Embryonic facial prominence (tissue), 1 donor: ENCODE data around the gene NCOR1.
"Not testable (repeated sequence)": the region's sequence is repeated elsewhere in the genome, so short reads cannot be mapped to it uniquely, and the experiment has no call there.

Source experiments
- DNase-seq: peaks from one replicate; pipeline ENCODE4 v3.0.0-alpha.2; 2016; ENCODE audit errors: extremely low spot score

Gene NCOR1

DNA sequence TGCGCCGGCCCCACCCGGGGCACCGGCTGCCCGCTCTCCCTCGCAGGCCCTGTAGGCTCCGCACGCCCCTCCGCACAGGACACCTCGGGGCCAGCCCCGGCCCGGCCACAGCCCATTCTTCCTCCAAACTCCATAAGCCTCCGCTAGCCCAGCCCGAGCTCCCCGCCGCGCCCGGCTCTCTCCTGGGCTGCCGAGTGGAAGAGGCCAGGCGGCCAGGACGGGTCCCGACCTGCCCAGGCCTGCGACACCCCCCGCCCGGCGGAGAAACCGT is 397 bp downstream of the NCOR1 start:
- no peak for DNase-seq

DNA sequence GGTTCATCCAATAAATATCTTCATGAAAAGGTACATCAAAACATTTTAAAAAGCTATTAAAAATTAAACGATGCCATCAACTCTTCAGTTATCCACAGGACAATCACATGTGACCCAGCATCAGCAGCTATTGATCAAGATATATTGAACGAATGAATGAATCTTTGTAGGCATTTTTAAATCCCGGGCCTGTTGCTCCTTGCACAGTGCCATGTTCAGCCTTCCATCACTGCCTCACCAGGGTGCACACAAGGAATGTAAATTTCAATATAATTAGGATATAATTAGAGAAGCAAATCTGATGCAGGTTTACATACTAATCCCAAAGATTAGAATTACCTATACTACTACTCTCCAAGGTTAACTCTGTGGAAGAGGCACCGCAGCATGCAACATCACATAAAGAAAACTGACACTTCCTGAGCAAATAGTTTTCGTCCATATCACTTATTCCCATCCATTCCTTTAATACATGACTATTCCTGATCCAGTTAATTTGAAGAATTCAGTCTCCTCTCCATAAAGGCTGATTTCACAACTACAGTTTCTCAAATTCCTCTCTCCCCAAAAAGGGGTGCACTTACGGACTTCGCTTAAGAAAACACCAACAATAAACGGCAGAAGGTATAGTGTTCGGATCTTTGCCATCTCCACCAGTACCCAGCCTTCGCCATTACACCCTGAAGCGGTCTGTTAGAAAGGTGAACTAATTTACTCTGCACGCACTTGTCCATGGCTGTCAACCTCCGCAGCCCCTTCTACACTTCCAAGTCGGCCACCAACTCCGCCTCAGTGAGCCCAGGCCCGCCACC is 938 bp downstream of the NCOR1 start:
- DNase-seq, result no peak

DNA sequence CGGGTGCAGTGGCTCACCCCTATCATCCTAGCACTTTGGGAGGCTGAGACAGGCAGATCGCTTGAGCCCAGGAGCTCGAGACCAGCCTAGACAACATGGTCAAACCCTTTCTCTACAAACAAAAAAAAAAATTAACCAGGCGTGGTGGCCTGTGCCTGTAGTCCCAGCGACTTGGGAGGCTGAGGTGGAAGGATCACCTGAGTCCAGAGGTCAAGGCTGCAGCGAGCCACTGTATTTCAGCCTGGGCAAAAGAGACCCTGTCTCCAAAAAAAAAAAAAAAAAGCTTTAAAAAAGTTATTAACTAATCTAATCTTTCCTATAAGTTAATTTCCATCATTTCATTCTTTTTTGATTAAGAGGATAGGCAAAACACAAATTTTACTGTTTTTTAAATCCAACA is 2.5 kb downstream of the NCOR1 start:
- DNase-seq, result no peak

DNA sequence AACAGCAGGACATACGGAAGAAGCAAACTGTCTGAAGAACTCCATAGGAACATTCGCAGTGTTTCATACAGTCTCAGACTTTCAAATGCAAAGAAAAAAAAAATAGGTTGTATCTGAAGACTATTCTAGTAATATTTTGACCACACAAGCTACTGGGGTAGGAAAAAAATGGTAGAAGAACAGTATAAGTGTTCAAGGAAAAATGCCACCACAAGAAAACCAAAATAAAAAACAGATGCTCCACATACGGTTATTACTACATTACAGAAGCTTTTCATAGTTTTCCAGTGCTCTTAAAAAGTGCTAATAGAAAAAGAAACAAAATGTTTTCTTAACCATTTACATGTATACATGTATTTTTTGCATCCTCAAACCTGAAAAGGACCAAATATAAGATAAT is 3.7 kb downstream of the NCOR1 start:
- no peak for DNase-seq

DNA sequence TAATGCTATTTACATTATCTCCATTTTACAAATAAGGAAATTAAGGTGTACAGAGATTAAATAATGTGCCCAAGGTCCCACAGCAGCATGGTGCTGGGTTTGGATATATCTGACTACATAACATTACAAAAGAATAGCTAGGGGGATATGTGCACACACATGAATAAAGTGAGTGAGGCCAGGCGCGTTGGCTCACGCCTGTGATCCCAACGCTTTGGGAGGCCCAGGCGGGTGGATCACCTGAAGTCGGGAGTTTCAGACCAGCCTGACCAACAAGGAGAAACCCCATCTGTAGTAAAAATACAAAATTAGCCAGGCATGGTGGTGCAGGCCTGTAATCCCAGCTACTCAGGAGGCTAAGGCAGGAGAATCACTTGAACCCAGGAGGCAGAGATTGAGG is 10.6 kb downstream of the NCOR1 start:
- not testable (repeated sequence) for DNase-seq

DNA sequence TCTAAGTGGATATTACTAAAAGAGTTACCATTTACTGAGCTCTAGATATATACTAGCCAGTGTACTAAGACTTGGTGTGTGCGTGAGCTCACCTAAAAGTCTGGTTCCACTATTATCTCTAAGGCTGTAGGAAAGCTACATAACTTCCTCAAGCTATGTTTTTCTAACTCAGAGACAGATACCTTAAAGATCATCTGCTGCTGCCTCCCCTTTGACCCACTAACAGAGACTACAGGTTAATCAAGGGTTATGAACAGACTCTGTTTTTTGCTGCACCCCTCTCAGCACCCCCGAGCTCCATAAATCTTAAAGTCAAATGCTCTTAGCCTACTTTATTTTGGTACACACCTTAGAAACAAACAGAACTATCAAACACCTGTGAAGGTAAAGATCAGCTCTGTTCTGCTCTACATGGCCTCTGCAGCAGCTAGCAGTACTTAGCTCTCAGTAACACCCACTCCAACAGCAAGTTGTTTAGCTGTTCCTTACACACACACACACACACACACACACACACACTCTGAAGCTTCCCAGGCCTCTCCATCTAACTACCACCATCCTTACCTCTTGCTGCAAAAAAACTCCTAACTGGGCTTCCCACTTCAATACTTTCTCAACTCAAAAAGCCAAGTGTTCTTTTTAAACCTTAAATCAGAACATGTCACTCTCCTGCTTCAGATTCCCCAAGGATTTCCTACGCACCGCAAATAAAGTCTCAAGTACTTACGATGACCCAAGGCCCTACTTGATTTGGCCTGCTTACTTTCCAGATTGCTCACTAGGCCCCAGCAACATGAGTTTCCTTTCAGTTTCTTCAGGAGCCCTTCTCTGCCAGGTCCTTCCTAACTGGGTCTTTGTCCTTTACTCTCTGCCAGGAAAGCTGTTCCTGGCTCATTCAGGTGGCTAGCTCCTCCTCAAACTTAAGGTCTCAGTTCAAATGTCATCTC is 12.5 kb downstream of the NCOR1 start:
- not testable (repeated sequence) for DNase-seq

DNA sequence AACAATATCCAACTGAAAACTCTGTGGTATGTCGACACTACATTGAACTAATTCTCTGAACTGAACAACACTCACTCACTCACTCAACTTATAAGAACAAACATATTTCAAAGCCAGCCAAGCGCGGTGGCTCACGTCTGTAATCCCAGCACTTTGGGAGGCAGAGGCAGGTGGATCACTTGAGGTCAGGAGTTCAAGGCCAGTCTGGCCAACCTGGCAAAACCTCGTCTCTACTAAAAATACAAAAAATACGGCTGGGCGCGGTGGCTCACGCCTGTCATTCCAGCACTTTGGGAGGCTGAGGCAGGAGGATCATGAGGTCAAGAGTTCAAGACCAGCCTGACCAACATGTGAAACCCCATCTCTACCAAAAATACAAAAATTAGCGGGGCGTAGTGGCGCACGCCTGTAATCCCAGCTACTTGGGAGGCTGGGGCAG is 13.6 kb downstream of the NCOR1 start:
- not testable (repeated sequence) for DNase-seq

DNA sequence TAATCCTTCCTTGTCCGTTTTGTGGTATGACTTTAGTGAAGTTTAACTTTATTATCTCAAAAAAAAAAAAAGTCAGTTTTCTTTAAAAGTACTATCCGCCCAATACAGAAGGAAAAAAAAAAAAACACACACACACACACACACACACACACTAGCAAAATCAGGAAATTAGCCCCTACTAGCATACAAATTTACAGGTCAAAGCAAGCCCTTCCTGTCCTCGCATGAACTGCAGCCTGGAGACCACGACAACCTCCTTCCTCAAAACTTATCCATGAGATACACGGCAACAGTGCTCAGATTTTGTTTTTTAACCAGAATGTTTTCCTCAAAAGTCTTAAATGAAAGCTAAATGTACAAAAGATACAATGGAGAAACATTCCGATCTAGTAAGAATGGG is 16.2 kb downstream of the NCOR1 start:
- no peak for DNase-seq

DNA sequence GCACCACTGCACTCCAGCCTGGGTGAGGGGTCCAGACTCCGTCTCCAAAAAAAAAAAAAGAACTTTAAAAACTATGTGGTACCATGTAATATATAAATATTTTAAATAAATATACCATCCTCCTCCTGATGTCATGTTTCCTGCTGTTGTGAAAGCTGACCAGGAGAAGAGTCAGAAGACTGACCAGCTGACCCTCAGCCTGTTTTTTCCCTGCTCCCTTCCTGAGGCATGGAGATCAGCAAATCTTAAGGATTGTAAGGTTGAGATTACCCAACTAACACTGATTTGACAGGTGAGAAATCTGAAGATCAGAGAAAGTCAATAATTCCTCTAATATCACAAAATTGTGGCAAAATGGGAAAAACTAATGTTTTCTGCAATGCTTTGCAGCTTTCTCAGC is 18.1 kb downstream of the NCOR1 start:
- DNase-seq, result no peak

DNA sequence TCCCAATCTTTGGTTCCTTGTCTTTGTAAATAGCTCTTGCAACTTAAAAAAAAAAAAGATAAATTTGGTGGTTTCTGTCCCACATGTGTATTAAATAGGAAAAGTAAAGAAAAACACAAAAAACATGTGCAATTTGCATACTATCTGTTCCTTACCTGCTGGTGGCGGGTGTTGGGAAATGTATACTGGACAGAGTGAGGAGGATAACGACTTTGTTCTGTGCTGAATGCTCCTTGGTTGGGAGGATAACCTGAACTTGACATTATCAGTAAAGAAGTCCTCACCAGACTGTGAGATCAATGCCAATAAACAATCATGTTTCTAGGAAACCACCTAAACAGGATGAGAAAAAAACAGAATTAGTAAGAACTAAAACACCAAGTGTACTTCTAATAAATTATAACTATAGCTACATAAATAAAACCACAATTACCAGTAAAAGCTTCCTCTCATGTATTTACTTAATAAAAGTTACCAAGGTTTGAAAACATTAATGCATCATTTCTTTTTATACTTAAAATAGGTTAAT is 21.0 kb downstream of the NCOR1 start:
- DNase-seq, result not testable (repeated sequence)

DNA sequence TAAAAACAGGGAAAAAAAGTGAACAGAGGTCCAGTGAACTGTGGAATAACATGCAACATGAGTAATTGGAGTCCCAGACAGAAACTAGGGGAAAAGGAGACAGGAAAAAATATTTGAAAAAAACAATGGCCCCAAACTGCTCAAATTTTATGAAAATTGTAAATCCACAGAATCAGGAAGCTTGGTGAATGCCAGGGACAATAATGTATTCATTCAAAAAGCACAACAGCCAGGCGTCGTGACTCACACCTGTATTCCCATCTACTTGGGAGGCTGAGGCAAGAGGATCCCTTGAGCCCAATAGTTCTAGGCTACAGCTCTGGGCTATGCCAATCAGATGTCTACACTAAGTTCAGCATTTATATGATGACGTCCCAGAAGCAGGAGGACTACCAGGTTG is 23.7 kb downstream of the NCOR1 start:
- no peak for DNase-seq

DNA sequence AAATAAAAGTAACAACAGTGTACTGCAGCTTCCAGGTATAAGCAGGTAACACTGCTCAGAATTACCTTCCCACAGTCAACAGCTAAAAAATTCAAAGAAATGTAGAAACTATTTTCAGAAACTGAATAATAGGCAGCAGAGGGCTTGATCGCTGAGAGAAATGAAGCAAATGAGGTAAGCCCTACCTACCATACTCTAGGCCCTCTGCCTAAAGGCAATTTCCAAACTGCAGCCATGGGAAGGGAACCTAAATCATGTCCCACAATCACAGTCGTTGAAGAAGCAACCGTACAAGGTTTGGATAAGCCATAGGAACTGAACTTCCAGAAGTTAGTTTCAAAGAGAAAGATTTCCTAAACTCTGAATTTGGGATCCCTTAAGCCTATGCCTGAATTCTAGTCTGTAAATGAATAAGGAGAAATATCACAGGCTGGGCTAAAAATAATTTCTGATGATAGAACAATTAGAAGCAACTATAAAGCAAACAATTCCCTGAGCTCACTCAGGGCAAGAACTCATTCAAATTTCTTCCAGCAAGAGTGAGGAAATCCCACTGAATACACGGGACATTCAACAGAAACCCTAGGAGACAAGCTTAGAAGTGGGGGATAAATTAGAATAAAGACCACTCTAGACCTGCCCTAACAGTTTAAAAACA is 24.5 kb downstream of the NCOR1 start:
- DNase-seq, result no peak

DNA sequence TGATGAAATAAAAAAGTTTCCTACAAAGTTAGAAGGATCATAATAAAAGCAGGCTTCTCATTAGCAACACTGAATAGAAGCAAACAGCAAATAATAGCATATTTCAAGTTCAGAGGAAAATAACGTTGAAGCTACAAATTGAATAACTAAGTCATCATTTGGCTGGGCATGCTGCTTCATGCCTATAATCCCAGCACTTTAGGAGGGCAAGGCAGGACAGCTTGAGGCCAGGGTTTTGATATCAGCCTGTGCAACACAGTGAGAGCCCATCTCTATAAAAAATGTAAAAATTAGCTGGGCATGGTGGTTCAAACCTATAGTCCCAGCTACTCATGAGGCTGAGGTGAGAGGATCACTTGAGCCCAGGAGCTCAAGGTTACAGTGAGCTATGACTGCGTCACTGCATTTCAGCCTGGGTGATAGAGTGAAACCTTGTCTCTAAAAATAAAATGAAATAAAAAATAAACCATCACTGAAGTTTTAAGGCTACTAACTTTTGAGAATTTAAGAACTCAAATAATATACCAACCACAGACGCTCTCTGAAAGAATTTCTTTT is 25.5 kb downstream of the NCOR1 start:
- DNase-seq, result no peak

DNA sequence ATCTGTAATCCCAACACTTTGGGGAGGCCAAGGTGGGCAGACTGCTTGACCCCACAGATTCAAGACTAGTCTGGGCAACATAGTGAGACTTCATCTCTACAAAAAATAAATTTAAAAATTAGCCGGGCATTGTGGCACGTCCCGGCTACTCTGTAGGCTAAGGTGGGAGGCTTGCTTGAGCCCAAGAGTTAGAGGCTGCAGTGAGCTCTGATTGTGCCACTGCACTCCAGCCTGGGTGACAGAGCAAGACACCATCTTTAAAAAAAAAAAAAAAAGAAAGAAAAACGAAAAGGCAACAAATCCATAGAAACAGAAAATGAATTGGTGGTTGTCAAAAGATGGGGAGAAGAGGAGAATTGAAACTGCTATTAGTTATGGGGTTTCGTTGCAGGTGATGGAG is 27.7 kb downstream of the NCOR1 start:
- DNase-seq, result no peak

DNA sequence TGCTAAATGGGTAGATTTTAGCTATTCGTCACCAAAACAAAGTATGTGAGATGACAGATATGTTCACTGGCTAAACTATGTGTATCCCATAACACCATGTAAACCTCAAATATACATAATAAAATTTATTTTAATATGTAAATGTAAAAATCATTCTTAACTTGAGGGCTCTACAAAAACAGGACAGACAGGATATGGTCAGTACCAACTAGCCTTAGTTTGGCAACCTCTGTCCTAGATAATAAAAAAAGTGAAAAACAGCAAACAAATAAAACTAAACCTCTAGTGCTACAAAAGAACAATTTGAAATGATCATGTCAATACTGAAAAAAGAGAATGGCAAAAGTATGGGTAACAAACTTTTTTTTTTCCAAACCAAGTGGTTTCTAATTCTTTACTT is 33.8 kb downstream of the NCOR1 start:
- DNase-seq, result no peak

DNA sequence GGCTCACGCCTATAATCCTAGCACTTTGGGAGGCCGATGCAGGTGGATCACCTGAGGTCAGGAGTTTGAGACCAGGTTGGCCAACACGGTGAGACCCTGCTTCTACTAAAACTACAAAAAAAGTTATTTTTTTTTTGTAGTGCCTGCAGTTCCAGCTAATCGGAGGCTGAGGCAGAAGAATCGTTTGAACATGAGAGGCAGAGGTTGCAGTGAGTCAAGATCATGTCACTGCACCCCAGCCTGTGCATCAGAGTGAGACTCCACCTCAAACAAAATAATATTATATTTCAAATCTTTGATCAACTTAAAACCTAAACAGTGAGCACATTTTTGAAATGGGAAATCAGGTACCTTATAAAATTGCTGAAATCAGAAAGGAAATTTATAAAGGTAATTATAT is 36.5 kb downstream of the NCOR1 start:
- DNase-seq, result no peak

DNA sequence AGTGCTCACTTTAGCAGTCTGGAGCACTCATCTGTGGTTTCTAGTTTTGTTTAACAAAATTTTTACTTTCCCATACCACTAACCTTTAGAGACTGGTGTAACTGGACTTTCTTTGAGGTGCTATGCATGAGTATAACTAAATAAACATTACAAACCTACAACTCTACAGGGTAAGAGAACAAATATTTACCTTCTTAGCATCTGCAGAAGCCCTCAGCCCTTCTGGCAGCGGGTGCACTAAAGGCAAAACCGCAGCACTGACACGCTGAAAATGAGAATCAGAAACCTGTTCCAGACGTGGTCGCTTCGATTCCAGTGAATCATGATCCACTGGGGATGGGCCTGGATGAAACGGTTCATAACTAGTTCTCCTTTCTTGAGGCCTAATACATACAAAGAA is 43.7 kb downstream of the NCOR1 start:
- DNase-seq, result no peak

DNA sequence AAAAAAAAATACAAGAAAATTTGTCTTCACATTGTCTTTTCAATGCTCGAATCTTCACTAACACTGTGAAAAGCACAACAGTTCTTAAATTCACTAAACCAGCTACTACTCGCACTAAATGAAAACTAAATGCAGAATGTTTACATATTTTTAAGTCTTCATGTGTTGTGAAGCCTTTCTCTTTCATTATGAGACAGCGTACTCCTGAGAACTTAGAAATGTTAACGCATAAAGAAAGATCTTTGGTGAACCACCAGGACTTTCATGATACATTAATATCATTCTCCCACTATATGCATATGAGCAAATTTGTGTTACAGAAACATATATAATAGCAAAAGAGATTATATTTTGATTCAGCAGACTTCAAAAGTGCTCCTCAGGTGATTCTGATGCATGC is 48.6 kb downstream of the NCOR1 start:
- not testable (repeated sequence) for DNase-seq

DNA sequence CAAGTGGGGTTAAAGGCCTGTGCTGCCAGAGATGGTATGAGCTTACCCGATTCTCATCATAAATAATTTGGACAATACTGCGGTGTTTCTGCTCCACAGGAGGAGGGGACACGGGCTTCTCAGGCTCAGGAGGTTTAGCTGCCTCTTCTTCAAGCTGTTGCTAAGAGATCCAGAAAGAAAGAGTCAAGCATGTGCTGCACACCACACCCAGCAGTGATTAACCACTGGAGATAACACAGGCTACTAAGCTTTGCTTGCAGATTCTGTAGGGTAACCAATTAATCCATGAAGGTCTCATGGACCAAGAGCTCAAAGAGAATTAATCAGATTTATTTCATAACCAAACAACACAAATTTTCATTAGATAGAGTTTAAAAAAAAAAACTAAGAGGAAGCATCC is 56.6 kb downstream of the NCOR1 start:
- no peak for DNase-seq

DNA sequence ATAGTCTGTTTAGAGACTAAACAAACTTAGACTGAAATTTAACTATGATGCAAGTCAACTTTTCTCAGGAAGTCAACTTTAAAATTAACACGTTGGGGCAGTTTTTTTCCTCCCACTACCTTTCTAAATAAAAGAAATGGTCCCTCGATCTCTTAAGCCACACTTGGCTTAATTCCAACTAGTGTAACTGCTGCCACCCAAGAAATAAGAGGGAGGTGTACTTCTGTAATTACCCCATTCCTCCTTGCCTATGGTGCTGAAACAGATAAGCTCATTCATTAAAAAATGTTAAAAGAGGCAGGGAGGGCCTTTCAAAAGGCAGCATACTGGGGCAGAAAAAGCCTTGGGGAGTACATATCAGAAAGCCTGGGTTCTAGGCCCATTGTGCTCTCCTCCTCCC is 59.8 kb downstream of the NCOR1 start:
- DNase-seq, result no peak

DNA sequence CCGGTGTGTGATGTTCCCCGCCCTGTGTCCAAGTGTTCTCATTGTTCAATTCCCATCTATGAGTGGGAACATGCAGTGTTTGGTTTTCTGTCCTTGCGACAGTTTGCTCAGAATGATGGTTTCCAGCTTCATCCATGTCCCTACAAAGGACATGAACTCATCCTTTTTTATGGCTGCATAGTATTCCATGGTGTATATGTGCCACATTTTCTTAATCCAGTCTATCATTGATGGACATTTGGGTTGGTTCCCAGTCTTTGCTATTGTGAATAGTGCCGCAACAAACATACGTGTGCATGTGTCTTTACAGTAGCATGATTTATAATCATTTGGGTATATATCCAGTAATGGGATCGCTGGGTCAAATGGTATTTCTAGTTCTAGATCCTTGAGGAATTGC is 63.0 kb downstream of the NCOR1 start:
- DNase-seq, result not testable (repeated sequence)

DNA sequence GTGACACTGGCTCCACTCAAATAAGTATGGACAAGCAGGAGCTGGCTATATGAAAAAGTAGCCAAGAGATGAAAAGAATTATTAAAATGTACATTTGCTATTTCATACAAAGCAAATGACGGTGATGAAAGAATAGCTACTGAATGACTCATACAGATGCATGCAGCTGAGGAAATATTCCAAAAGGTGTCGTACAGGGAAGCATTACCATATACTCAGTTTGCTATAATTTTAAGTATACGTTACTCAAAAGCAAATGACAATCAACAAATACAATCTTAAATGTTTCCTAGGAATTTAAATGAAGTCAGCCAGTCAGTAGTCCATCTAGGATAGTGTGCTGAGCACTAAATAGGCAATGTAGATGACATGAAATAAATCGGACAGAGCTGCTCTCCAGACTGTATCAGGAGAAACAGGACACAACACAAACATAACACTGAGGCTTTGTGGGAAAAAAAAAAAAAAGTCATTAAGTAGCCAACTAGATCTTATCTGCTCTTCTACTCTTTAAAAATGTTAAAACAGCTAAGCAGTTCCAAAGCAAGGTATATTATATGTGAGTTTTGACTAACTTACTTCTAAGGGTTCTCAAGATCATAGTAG is 65.0 kb downstream of the NCOR1 start:
- DNase-seq, result no peak
